Measurements from ENCODE around the gene PIP4K2A.

Gene PIP4K2A

GRCh38 chr10:22662733-22663330 is 51.5 kb downstream of the PIP4K2A start:
- no peak for DNase-seq

- DNase-seq: no peak
Measured at GRCh38 chr10:22659866-22660265, 54.5 kb downstream of the PIP4K2A start.

- DNase-seq: no peak
Measured at GRCh38 chr10:22658745-22659410, 55.5 kb downstream of the PIP4K2A start.

- DNase-seq: no peak
Measured at GRCh38 chr10:22657566-22658225, 56.7 kb downstream of the PIP4K2A start.

GRCh38 chr10:22657024-22657423 is 57.4 kb downstream of the PIP4K2A start:
- no peak for DNase-seq

- DNase-seq: no peak
Measured at GRCh38 chr10:22656036-22656435, 58.3 kb downstream of the PIP4K2A start.

GRCh38 chr10:22655312-22655981 is 58.9 kb downstream of the PIP4K2A start:
- peak; percentile 65 for DNase-seq

- peak; percentile 48 for DNase-seq
Measured at GRCh38 chr10:22652988-22653481, 61.3 kb downstream of the PIP4K2A start.

- no peak for DNase-seq
Measured at GRCh38 chr10:22651276-22651980, 63.0 kb downstream of the PIP4K2A start.

- DNase-seq: no peak
Measured at GRCh38 chr10:22649994-22650393, 64.4 kb downstream of the PIP4K2A start.

GRCh38 chr10:22649390-22649841 is 65.0 kb downstream of the PIP4K2A start:
- DNase-seq: peak; percentile 50

GRCh38 chr10:22648547-22648961 is 65.8 kb downstream of the PIP4K2A start:
- no peak for DNase-seq

- no peak for DNase-seq
Measured at GRCh38 chr10:22647244-22647643, 67.1 kb downstream of the PIP4K2A start.

GRCh38 chr10:22646388-22646853 is 68.0 kb downstream of the PIP4K2A start:
- peak; percentile 74 for DNase-seq

- DNase-seq: no peak
Measured at GRCh38 chr10:22644222-22644621, 70.2 kb downstream of the PIP4K2A start.

GRCh38 chr10:22643775-22644174 is 70.6 kb downstream of the PIP4K2A start:
- no peak for DNase-seq

GRCh38 chr10:22643116-22643515 is 71.3 kb downstream of the PIP4K2A start:
- DNase-seq: no peak

- DNase-seq: no peak
Measured at GRCh38 chr10:22641743-22642142, 72.6 kb downstream of the PIP4K2A start.

- DNase-seq: no peak
Measured at GRCh38 chr10:22640359-22640758, 74.0 kb downstream of the PIP4K2A start.

GRCh38 chr10:22638863-22639262 is 75.5 kb downstream of the PIP4K2A start:
- DNase-seq: no peak

- no peak for DNase-seq
Measured at GRCh38 chr10:22637491-22637890, 76.9 kb downstream of the PIP4K2A start.

GRCh38 chr10:22635650-22636049 is 78.7 kb downstream of the PIP4K2A start:
- no peak for DNase-seq
